ENCODE measurements around the gene ANAPC15. TPM values are rescaled to one million over a fixed set of nuclear protein-coding genes. Genes with fewer than 3 reads are reported as not detected.
"Not testable (repeated sequence)": the region's sequence is repeated elsewhere in the genome, so short reads cannot be mapped to it uniquely, and the experiment has no call there.

ANAPC15 gene
- polyA plus RNA-seq, 3 donors: 92.6 to 112 (median 94.8) TPM

DNA sequence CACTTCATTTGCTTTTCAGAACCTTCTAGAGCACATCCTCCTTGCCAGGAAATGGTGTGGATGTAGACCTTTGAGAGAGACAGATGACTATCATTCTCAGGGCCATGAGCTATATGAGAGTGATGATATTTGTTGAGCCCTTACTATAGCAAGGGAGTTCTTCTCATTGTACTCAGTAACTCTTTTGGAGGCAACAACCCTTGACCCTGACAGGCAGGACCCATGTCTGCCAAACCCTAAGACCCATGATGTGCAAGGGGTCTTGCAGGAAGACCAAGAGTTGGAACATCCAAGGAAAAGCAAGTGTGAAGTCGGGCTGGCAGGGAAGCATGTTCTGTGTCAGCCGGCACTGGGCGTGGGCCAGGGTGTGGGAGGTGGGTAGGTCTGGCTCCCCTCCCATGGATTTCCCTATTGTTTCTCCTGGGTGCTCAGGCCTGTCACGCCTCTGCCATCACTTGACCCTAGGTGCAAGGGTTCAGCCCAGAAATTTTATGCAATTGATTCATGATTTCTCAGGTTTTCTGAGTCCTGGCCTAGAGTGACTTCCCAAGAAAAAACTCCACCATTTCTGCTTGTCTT, 24.3 kb upstream of the ANAPC15 start:
- peak overlapping the region; percentile 73 to 98 (median 97) for H3K27ac Mint-ChIP-seq
- 80% methylated on average over 2 of the region's 4 CpGs for WGBS (ENCODE audit: insufficient coverage)

DNA sequence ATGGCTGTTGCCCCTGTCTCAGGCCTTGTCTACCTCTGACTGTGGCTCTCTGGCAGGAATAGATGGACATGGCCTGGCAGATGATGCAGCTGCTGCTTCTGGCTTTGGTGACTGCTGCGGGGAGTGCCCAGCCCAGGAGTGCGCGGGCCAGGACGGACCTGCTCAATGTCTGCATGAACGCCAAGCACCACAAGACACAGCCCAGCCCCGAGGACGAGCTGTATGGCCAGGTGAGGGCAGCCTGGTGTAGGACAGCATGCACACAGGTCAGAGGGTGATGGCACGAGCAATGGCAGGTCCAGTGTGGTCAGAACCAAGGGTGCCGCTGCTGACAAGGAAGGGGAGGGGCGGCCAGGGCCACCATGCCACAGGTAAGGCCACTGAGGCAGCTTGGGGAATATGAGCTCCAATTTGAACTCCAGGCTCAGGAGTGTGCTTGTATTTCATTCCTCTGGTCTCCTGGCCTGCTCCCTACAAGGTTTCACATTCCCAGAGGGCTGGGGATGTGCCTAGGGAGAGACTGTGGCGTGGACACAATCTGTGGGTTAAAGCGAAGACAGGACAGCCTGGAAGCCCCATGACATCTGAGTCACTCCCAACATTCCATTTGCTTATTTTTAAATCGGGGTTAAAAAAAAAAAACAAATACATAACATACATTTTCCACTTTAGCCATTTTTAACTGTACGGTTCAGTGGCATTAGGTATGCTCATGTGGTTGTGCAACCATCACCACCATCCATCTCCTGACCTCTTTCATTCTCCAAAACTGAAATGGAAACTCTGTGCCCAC, 23.6 kb upstream of the ANAPC15 start:
- Histone ChIP-seq H3K27me3 (ENCODE audit: control insufficient read depth in 2 of 2, insufficient read depth in 2 of 2, low read length in 2 of 2) (no peaks in the 10 kb centered on the region), H3K4me3 (replicated peaks in 1 of 3; ENCODE audit: low read depth in 2 of 3, low read length in 3 of 3) (peak overlapping the region; percentile 39 to 74 (median 57)), H3K4me2 (replicated peaks; ENCODE audit: extremely low read depth, low read length, poor library complexity, severe bottlenecking) (peak overlapping the region; percentile 76), H4K20me1 (ENCODE audit: insufficient read depth, low read length) (no peaks in the 10 kb centered on the region), H2AFZ (ENCODE audit: insufficient read depth, low read depth, low read length, poor library complexity, severe bottlenecking) (no peak overlapping the region), H3K36me3 (replicated peaks in 1 of 2; ENCODE audit: control insufficient read depth in 1 of 2, insufficient read depth in 2 of 2, low read length in 2 of 2) (peaks cover 31% of the 10 kb centered on the region in 2 donors), H3K4me1 (ENCODE audit: control insufficient read depth in 1 of 2, insufficient read depth in 2 of 2, low read length in 2 of 2) (peaks cover 100% of the 10 kb centered on the region in 2 donors), H3K27ac (ENCODE audit: low read depth in 1 of 2, low read length in 2 of 2) (peak overlapping the region; percentile 88 to 92), H3K79me2 (ENCODE audit: insufficient read depth, low read length) (peaks cover 50% of the 10 kb centered on the region), H3K9ac (ENCODE audit: insufficient read depth, low read length, poor library complexity, severe bottlenecking) (peak overlapping the region; percentile 61), H3K9me3 (replicated peaks in 1 of 2; ENCODE audit: control insufficient read depth in 1 of 2, insufficient read depth in 1 of 2, low read length in 2 of 2) (no peaks in the 10 kb centered on the region)
- DNase-seq: no peak
- peak overlapping the region; percentile 70 to 95 for H3K4me3 Mint-ChIP-seq
- 94% methylated on average over 9 of the region's 14 CpGs for WGBS (ENCODE audit: insufficient coverage)
- intact Hi-C loops (cut with micrococcal nuclease): no loop called here
- H3K27ac Mint-ChIP-seq: peak overlapping the region; percentile 91 to 98 (median 97)
- TF ChIP-seq, protein P1, sequence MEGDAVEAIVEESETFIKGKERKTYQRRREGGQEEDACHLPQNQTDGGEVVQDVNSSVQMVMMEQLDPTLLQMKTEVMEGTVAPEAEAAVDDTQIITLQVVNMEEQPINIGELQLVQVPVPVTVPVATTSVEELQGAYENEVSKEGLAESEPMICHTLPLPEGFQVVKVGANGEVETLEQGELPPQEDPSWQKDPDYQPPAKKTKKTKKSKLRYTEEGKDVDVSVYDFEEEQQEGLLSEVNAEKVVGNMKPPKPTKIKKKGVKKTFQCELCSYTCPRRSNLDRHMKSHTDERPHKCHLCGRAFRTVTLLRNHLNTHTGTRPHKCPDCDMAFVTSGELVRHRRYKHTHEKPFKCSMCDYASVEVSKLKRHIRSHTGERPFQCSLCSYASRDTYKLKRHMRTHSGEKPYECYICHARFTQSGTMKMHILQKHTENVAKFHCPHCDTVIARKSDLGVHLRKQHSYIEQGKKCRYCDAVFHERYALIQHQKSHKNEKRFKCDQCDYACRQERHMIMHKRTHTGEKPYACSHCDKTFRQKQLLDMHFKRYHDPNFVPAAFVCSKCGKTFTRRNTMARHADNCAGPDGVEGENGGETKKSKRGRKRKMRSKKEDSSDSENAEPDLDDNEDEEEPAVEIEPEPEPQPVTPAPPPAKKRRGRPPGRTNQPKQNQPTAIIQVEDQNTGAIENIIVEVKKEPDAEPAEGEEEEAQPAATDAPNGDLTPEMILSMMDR (IDR thresholded peaks at IDR 0.05): no peak
- H3K27me3 Mint-ChIP-seq (ENCODE audit: low read depth in 3 of 3): peaks cover 0 to 2% (median 0%) of the 10 kb centered on the region in 3 donors
- peaks cover 30 to 54% of the 10 kb centered on the region in 2 donors for H3K36me3 Mint-ChIP-seq
- H3K4me1 Mint-ChIP-seq: peaks cover 92% of the 10 kb centered on the region
- H3K9me3 Mint-ChIP-seq: peaks cover 0 to 6% (median 2%) of the 10 kb centered on the region in 7 donors

More for the DNA sequence above, 24.3 kb upstream of the ANAPC15 start:
- Histone ChIP-seq H2AFZ (ENCODE audit: insufficient read depth, low read depth, low read length, poor library complexity, severe bottlenecking) (no peak overlapping the region), H3K27ac (ENCODE audit: low read depth in 1 of 2, low read length in 2 of 2) (peak overlapping the region; percentile 57 to 92), H4K20me1 (ENCODE audit: insufficient read depth, low read length) (no peaks in the 10 kb centered on the region), H3K4me3 (replicated peaks in 1 of 3; ENCODE audit: low read depth in 2 of 3, low read length in 3 of 3) (peak overlapping the region; percentile 39 to 74 (median 57)), H3K79me2 (ENCODE audit: insufficient read depth, low read length) (peaks cover 50% of the 10 kb centered on the region), H3K27me3 (ENCODE audit: control insufficient read depth in 2 of 2, insufficient read depth in 2 of 2, low read length in 2 of 2) (no peaks in the 10 kb centered on the region), H3K9ac (ENCODE audit: insufficient read depth, low read length, poor library complexity, severe bottlenecking) (peak overlapping the region; percentile 61), H3K4me2 (replicated peaks; ENCODE audit: extremely low read depth, low read length, poor library complexity, severe bottlenecking) (peak overlapping the region; percentile 76), H3K4me1 (ENCODE audit: control insufficient read depth in 1 of 2, insufficient read depth in 2 of 2, low read length in 2 of 2) (peaks cover 100% of the 10 kb centered on the region in 2 donors), H3K36me3 (replicated peaks in 1 of 2; ENCODE audit: control insufficient read depth in 1 of 2, insufficient read depth in 2 of 2, low read length in 2 of 2) (peaks cover 38% of the 10 kb centered on the region in 2 donors), H3K9me3 (replicated peaks in 1 of 2; ENCODE audit: control insufficient read depth in 1 of 2, insufficient read depth in 1 of 2, low read length in 2 of 2) (no peaks in the 10 kb centered on the region)
- Mint-ChIP-seq H3K9me3 (peaks cover 0 to 6% (median 2%) of the 10 kb centered on the region in 7 donors), H3K4me3 (peak overlapping the region; percentile 64 to 95), H3K4me1 (peaks cover 93% of the 10 kb centered on the region), H3K36me3 (peaks cover 35 to 61% of the 10 kb centered on the region in 2 donors), H3K27me3 (ENCODE audit: low read depth in 3 of 3) (peaks cover 0 to 2% (median 0%) of the 10 kb centered on the region in 3 donors)
- intact Hi-C loops (cut with micrococcal nuclease): no loop called here
- TF ChIP-seq, protein P1 (IDR thresholded peaks at IDR 0.05): no peak
- no peak for DNase-seq

DNA sequence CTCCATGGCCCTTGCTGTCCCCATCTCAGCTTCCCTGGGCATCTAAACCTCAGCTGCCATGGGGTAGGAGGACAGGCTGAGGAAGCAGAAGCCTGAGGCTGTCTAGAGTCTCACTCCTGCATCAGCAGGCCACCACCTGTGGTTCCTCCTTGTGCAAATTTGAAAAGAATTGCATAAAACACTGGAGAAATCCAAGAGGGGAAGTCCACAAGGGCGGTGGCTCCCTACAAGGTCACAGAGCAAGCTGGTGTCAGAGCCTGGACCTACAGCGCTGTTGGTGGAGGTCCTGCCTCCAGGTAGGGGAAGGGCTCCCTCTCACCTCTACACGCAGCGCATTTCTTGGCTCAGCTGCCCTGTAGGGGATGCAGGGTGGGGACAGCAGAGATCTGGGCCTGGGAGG, 23.0 kb upstream of the ANAPC15 start, which contains the start of gene FOLR3:
FOLR3 (plus strand) TSS at position 253 of the 400 bp plus-strand sequence. CDS start 228 bp downstream, outside the sequence.
- Histone ChIP-seq H3K4me3 (replicated peaks in 1 of 3; ENCODE audit: low read depth in 2 of 3, low read length in 3 of 3) (peak within 1 kb of the TSS; percentile 39 to 74 (median 57)), H3K4me1 (ENCODE audit: control insufficient read depth in 1 of 2, insufficient read depth in 2 of 2, low read length in 2 of 2) (peaks cover 100% of the 10 kb centered on the region in 2 donors), H3K4me2 (replicated peaks; ENCODE audit: extremely low read depth, low read length, poor library complexity, severe bottlenecking) (peak within 1 kb of the TSS; percentile 76), H3K27ac (ENCODE audit: low read depth in 1 of 2, low read length in 2 of 2) (peak within 1 kb of the TSS; percentile 88 to 92), H3K9ac (ENCODE audit: insufficient read depth, low read length, poor library complexity, severe bottlenecking) (peak within 1 kb of the TSS; percentile 61), H3K36me3 (replicated peaks in 1 of 2; ENCODE audit: control insufficient read depth in 1 of 2, insufficient read depth in 2 of 2, low read length in 2 of 2) (peaks cover 25% of the 10 kb centered on the region in 2 donors), H3K79me2 (ENCODE audit: insufficient read depth, low read length) (peaks cover 50% of the 10 kb centered on the region)
- H3K9me3 ChIP-seq (replicated peaks in 1 of 2; ENCODE audit: control insufficient read depth in 1 of 2, insufficient read depth in 1 of 2, low read length in 2 of 2); H2AFZ ChIP-seq (ENCODE audit: insufficient read depth, low read depth, low read length, poor library complexity, severe bottlenecking); H3K27me3 Mint-ChIP-seq (ENCODE audit: low read depth in 3 of 3); intact Hi-C loops (cut with micrococcal nuclease); H3K9me3 Mint-ChIP-seq; H3K27me3 ChIP-seq (ENCODE audit: control insufficient read depth in 2 of 2, insufficient read depth in 2 of 2, low read length in 2 of 2); H4K20me1 ChIP-seq (ENCODE audit: insufficient read depth, low read length): not testable (repeated sequence)
- peak; percentile 35 to 72 (median 58) for DNase-seq
- peak within 1 kb of the TSS; percentile 70 to 95 for H3K4me3 Mint-ChIP-seq
- H3K36me3 Mint-ChIP-seq: peaks cover 24 to 48% of the 10 kb centered on the region in 2 donors
- H3K4me1 Mint-ChIP-seq: peaks cover 92% of the 10 kb centered on the region
- peak within 1 kb of the TSS; percentile 91 to 98 (median 97) for H3K27ac Mint-ChIP-seq
- WGBS (ENCODE audit: insufficient coverage): 0% methylated on average over 1 of the region's 4 CpGs
